ENCODE data around the gene COA6.

DNA sequence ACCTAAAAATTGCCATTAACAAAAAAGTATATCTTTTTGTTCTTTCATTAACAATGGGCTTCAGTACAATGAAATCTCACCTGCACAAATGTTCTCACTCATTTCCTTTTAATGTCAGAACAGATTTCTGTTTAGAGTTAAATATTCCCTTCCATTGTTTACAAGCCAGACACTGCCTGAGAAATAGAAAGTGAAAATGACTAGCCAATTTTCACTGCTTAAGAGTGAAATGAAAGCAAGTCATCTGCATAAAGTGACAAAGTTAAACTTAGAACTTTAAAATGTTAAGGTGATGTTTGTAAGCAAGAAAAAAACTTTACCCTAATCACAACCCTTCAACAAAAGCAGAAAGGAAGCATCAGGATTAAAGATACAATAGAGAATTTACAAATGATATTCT lies 27.5 kb downstream of the COA6 start:
- TF ChIP-seq, protein P1, sequence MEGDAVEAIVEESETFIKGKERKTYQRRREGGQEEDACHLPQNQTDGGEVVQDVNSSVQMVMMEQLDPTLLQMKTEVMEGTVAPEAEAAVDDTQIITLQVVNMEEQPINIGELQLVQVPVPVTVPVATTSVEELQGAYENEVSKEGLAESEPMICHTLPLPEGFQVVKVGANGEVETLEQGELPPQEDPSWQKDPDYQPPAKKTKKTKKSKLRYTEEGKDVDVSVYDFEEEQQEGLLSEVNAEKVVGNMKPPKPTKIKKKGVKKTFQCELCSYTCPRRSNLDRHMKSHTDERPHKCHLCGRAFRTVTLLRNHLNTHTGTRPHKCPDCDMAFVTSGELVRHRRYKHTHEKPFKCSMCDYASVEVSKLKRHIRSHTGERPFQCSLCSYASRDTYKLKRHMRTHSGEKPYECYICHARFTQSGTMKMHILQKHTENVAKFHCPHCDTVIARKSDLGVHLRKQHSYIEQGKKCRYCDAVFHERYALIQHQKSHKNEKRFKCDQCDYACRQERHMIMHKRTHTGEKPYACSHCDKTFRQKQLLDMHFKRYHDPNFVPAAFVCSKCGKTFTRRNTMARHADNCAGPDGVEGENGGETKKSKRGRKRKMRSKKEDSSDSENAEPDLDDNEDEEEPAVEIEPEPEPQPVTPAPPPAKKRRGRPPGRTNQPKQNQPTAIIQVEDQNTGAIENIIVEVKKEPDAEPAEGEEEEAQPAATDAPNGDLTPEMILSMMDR (IDR thresholded peaks at IDR 0.05; ENCODE audit: extremely low read depth in 1 of 2, insufficient read depth in 1 of 2, low read depth in 1 of 2, low read length in 2 of 2) = no peak
- TF ChIP-seq POLR2AphosphoS5 (IDR thresholded peaks at IDR 0.05; ENCODE audit: insufficient read depth, low read depth, low read length) (no peak), POLR2A (IDR thresholded peaks at IDR 0.05; ENCODE audit: low read depth, low read length) (no peak)
